CD4-positive, alpha-beta T cell treated with Interleukin-6 at 100 ng/mL for 8 hours (primary cell): Measurements from ENCODE around the gene PPIF.

Experiments used
- DNase-seq: peaks from one replicate; pipeline ENCODE4 v3.0.0-alpha.2; 2020; ENCODE audit warnings: mixed read lengths, low spot score

PPIF gene

GRCh38 chr10:79403441-79404230 is 56.4 kb downstream of the PPIF start:
- DNase-seq: no peak

- no peak for DNase-seq
Observed at GRCh38 chr10:79404231-79404609, 57.0 kb downstream of the PPIF start.

- no peak for DNase-seq
Observed at GRCh38 chr10:79404690-79405131, 57.4 kb downstream of the PPIF start.
